22Rv1 (cell line): Measurements from ENCODE around the gene KANSL1L.

Experiments used
- H3K27ac ChIP-seq: fragments of 450-650 bp; 2 replicates; pipeline ENCODE4 v1.5.1; 2017
- ZFX ChIP-seq: fragments of 450-650 bp; IDR thresholded peaks from 2 replicates; pipeline ENCODE4 v1.6.1; 2017; ENCODE audit warnings: antibody characterized with exemption, borderline replicate concordance
- TF ChIP-seq, protein P1 (sequence below): fragments of 450-650 bp; IDR thresholded peaks from 2 replicates; pipeline ENCODE4 v1.5.1; 2017; ENCODE audit warnings: mild to moderate bottlenecking

KANSL1L gene

DNA sequence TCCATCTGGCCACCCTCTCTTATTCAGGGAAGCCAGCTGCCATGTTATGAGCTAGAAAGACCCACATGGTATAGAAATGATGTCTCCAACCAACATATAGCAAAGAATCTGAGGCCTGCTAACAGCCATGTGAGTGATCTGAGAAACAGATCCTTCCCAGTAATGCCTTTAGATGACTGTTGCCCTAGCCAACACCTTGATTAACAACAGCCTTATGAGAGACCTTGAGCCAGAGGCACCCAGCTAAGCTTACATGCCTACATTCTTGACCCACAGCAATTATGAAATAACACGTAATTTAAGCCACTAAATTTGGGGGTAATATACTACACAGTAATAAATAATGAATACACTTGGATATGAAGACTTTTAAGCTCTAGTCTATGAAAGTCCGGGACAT lies 13.0 kb downstream of the KANSL1L start:
- H3K27ac ChIP-seq: no peak overlapping the region
- TF ChIP-seq, protein P1, sequence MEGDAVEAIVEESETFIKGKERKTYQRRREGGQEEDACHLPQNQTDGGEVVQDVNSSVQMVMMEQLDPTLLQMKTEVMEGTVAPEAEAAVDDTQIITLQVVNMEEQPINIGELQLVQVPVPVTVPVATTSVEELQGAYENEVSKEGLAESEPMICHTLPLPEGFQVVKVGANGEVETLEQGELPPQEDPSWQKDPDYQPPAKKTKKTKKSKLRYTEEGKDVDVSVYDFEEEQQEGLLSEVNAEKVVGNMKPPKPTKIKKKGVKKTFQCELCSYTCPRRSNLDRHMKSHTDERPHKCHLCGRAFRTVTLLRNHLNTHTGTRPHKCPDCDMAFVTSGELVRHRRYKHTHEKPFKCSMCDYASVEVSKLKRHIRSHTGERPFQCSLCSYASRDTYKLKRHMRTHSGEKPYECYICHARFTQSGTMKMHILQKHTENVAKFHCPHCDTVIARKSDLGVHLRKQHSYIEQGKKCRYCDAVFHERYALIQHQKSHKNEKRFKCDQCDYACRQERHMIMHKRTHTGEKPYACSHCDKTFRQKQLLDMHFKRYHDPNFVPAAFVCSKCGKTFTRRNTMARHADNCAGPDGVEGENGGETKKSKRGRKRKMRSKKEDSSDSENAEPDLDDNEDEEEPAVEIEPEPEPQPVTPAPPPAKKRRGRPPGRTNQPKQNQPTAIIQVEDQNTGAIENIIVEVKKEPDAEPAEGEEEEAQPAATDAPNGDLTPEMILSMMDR: no peak
- no peak for TF ChIP-seq ZFX

DNA sequence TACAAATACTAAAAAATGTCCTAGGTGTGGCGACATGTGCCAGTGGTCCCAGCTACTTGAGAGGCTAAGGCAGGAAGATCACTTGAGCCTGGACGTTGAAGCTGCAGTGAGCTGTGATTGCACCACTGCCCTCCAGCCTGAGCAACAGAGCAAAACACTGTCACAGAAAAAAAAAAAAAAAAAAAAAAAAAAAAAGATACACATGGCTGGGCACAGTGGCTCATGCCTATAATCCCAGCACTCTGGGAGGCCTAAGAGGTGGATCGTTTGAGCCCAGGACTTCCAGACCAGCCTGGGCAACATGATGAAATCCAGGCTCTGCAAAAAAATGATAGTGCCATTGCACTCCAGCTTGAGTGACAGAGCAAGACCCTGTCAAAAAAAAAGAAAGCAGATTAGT lies 13.7 kb downstream of the KANSL1L start:
- TF ChIP-seq ZFX: no peak
- TF ChIP-seq, protein P1: no peak
- no peak overlapping the region for H3K27ac ChIP-seq

DNA sequence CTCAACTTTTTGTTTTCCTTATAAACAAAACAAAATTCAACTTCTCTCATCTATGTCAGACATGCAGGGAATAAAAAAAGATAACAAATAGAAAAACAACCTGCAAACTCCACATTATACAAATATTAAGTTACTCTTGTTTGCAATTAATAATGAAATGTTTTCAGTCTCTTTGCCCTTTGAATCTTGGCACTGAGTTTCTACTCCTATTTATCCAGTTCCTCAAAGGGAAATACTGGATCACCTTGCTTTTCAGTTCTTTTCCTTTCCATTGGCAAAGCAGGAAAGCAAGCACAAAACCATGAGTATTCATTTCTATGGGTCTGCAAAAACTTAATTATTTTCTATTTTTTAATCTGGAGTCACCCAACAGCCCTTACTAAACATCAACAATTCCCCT lies 23.6 kb downstream of the KANSL1L start:
- no peak overlapping the region for H3K27ac ChIP-seq
- no peak for TF ChIP-seq ZFX

DNA sequence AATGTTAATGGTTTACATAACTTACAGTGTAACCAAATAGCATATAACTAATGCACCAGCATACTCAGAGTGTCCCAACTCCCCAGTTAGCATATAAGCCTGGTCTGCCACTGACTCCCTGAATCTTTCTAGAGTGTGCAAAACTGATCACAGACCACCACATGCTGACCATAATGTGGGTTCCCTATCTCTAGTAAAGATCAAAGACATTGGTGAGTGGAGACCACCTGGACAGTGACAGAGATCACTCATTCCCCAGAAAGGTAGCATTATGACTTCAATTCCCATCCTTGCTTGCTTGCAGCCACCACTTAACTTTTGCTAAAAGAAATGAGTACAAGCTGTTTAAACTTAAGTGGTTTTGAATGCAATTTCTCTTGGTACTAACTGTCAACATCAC lies 39.0 kb downstream of the KANSL1L start:
- no peak overlapping the region for H3K27ac ChIP-seq
- TF ChIP-seq, protein P1: no peak
- no peak for TF ChIP-seq ZFX

DNA sequence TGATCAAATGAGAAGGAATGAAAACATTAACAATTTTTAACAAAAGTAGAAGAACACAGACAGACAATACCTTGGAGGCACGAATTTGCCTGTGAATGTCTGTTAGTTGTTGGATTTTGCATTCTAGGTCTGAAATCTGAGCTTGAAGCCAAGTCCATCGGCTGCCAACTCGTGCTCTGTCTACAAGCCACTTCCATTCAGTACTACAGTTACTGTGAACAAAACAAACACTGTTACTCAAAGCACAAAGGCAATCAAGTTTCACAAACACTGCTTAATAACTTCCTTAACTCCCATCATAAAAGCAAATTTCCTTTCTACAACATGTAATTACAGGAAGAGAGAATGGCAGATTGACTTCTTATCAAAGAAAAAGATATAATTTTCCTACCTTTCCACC lies 42.2 kb downstream of the KANSL1L start:
- TF ChIP-seq ZFX: no peak
- TF ChIP-seq, protein P1: no peak
- H3K27ac ChIP-seq: no peak overlapping the region

DNA sequence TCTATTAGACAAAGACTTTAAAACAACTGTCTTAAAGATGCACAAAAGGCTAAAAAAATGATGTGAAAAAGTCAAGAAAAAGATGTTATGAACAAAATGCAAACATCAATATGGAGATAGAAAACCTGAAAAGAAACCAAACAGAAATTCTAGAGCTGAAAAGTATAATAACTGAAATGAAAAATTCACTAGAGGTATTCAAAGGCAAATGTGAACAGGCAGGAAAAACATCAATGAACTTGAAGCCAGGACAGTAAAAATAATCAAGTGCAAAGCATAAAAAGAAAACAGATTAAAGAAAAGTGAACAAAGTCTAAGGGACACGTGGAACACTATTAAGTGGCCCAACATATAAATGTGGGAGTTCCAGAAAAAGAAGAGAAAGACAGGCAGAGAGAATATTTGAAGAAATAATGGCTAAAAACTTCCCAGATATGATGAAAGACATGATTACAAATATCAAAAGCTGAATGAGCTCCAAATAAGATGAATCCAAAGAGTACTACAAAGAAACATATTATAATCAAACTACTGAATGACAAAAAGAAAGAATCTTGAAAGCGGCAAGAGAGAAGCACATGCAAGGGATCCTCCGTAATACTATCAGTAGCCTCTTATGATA lies 57.5 kb downstream of the KANSL1L start:
- TF ChIP-seq ZFX: no peak
- TF ChIP-seq, protein P1: no peak
- H3K27ac ChIP-seq: no peak overlapping the region

DNA sequence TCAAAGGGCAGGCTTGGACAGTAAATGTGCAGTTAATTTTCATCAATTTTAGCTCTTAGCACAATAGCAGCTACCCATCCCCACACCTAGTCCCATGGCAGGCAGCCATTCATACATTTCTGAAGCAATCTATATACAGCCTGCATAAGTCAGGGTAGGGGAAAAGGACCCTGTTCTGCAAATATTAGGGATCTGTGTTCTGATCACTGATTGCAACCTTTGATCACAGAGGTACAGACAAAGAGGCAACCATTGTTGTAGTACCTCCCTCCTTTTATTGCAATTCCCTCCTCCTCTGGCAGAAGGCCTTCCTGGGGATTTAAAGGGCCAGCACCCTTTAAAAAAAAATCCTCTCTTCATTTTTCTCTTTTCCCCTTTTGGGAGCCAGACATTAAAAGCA lies 58.3 kb downstream of the KANSL1L start:
- H3K27ac ChIP-seq: no peak overlapping the region
- TF ChIP-seq ZFX: no peak
- TF ChIP-seq, protein P1: no peak

DNA sequence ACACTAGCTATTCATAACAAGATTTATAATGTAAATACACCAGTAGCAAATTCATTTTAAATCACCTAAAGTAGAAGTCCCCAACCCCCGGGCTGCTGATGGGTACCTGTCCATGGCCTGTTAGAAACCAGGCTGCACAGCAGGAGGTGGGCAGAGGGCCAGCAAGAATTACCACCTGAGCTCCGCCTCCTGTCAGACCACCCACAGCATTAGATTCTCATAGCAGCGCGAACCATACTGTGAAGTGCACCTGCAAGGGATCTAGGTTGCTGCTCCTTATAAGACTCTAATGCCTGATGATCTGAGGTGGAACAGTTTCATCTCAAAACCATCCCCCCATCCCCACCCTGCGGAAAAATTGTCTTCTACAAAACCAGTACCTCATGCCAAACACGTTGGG lies 71.3 kb downstream of the KANSL1L start:
- TF ChIP-seq, protein P1: no peak
- TF ChIP-seq ZFX: no peak
- H3K27ac ChIP-seq: no peak overlapping the region
